Neutrophil (primary cell): ENCODE results near the gene BDKRB1.
"Not testable (repeated sequence)": the region's sequence is repeated elsewhere in the genome, so short reads cannot be mapped to it uniquely, and the experiment has no call there.

Experiments
- H3K27ac ChIP-seq: fragments of 200-600 bp; sonication (generic); 2 replicates; pipeline ENCODE4 v1.5.1; 2016; ENCODE audit warnings: mild to moderate bottlenecking, moderate library complexity
- H3K27me3 ChIP-seq: fragments of 200-600 bp; sonication (generic); 2 replicates; pipeline ENCODE4 v1.6.0; 2016; ENCODE audit warnings: mild to moderate bottlenecking
- H3K36me3 ChIP-seq: fragments of 200-600 bp; sonication (generic); 2 replicates; pipeline ENCODE4 v1.5.1; 2017
- H3K4me1 ChIP-seq, 2 experiments: fragments of 200-600 bp in 1 of 2; sonication (generic) in 1 of 2; 1 replicate in 1 of 2; 2 replicates in 1 of 2; pipeline versions ENCODE4 v1.5.1 to v1.6.1; 2013 to 2016; ENCODE audit warnings: low read depth in 1 of 2, low read length in 1 of 2, mild to moderate bottlenecking in 1 of 2, moderate library complexity in 1 of 2; ENCODE audit not compliant: control insufficient read depth in 1 of 2, insufficient read depth in 1 of 2
- H3K4me3 ChIP-seq, 2 experiments: fragments of 200-600 bp in 1 of 2; sonication (generic) in 1 of 2; 1 replicate in 1 of 2; 2 replicates in 1 of 2; pipeline ENCODE4 v1.5.1; 2013 to 2016; ENCODE audit warnings: low read depth in 1 of 2, low read length in 1 of 2, mild to moderate bottlenecking in 1 of 2, moderate library complexity in 1 of 2
- H3K9me3 ChIP-seq: fragments of 200-600 bp; sonication (generic); 2 replicates; pipeline ENCODE4 v1.5.1; 2016
- TF ChIP-seq, protein P1 (sequence below): fragments of 200-600 bp; sonication (generic); IDR thresholded peaks from 2 replicates; pipeline ENCODE4 v1.5.1; 2016; ENCODE audit warnings: antibody characterized with exemption

BDKRB1 gene

DNA sequence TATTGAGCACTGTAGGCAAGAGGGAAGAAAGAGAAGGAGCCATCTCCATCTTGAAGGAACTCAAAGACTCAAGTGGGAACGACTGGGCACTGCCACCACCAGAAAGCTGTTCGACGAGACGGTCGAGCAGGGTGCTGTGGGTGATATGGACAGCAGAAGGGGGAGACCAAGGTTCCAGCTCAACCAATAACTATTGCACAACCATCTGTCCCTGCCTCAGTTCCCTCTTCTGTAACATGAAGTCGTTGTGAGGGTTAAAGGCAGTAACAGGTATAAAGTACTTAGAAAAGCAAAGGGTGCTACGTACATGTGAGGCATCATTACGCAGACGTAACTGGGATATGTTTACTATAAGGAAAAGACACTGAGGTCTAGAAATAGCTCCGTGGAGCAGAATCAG lies 13.9 kb upstream of the BDKRB1 start:
- H3K27ac ChIP-seq: no peak overlapping the region
- TF ChIP-seq, protein P1, sequence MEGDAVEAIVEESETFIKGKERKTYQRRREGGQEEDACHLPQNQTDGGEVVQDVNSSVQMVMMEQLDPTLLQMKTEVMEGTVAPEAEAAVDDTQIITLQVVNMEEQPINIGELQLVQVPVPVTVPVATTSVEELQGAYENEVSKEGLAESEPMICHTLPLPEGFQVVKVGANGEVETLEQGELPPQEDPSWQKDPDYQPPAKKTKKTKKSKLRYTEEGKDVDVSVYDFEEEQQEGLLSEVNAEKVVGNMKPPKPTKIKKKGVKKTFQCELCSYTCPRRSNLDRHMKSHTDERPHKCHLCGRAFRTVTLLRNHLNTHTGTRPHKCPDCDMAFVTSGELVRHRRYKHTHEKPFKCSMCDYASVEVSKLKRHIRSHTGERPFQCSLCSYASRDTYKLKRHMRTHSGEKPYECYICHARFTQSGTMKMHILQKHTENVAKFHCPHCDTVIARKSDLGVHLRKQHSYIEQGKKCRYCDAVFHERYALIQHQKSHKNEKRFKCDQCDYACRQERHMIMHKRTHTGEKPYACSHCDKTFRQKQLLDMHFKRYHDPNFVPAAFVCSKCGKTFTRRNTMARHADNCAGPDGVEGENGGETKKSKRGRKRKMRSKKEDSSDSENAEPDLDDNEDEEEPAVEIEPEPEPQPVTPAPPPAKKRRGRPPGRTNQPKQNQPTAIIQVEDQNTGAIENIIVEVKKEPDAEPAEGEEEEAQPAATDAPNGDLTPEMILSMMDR: no peak
- H3K36me3 ChIP-seq: no peaks in the 10 kb centered on the region
- no peaks in the 10 kb centered on the region for H3K9me3 ChIP-seq
- no peaks in the 10 kb centered on the region for H3K4me1 ChIP-seq
- H3K4me3 ChIP-seq: no peak overlapping the region
- H3K27me3 ChIP-seq: peaks cover 12% of the 10 kb centered on the region

DNA sequence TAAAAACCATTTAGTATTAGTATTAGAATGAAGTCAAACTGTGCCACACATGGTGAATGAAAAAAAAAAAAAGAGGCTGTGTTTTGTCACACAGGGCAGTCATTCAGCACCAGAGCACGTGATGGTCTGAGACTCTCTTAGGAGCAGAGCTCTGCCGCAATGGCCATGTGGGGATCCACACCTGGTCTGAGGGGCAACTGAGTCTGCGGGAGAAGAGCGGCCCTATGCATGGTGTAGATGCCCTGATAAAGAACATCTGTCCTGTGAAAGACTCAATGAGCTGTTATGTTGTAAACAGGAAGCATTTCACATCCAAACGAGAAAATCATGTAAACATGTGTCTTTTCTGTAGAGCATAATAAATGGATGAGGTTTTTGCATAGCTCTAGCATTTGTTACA lies 12.2 kb upstream of the BDKRB1 start:
- H3K27ac ChIP-seq: no peak overlapping the region
- no peaks in the 10 kb centered on the region for H3K36me3 ChIP-seq
- TF ChIP-seq, protein P1: no peak
- H3K27me3 ChIP-seq: peaks cover 6% of the 10 kb centered on the region
- H3K4me1 ChIP-seq: peaks cover 0 to 2% of the 10 kb centered on the region in 2 experiments
- no peaks in the 10 kb centered on the region for H3K9me3 ChIP-seq
- no peak overlapping the region for H3K4me3 ChIP-seq

DNA sequence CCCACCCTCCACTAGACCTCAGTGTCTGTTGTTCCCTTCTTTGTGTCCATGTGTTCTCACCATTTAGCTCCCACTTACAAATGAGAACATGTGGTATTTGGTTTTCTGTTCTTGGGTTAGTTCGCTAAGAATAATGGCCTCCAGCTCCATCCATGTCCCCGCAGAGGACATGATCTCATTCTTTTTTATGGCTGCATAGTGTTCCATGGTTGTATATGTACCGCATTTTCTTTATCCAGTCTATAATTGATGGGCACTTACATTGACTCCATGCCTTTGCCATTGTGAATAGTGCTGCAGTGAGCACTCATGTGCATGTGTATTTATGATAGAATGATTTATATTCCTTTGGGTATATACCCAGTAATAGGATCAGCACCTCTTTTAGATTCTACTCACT lies 10.9 kb upstream of the BDKRB1 start:
- H3K4me3 ChIP-seq, H3K4me1 ChIP-seq, H3K27ac ChIP-seq: not testable (repeated sequence)

DNA sequence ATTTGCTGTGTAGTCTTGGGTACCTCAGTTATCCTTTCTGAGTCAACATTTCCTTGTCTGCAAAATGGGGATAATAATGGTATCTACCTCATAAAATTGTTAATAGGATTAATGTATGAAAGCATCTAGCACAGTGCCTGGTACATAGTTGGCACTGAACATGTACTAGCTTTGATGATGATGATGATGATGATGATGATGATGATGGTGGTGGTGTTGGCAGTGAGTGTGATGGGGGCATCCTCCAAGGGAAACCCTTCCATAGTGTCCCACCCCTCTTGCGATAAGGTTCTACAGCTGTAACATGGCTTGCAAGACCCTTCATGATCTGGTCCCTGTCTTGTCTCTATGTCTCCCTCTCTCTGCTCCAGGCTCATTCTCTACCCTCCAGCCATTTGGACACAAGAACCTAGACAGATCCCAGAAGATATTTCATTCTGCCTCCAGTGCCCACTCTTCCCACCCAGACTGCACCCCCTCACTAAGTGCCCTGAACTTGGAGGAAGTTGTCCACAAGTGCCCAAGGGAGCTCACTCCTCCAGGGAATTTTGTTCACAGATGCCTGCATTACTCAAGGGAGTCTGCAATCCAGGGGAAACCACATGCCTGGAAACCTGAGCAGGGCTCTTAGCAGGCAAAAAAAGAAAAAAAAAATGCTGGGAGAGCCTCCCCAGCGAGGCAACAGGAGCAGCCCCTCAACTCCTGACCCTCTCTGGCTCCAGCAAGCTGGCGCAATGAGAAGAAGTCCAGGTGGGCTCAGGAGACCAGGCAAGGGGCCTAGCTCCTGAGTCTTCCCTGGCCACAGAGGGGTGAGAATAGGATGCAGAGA lies 10.1 kb upstream of the BDKRB1 start:
- TF ChIP-seq, protein P1: no peak
- H3K27ac ChIP-seq: no peak overlapping the region

More for the DNA sequence above, 10.9 kb upstream of the BDKRB1 start:
- not testable (repeated sequence) for H3K36me3 ChIP-seq, H3K9me3 ChIP-seq, H3K27me3 ChIP-seq

DNA sequence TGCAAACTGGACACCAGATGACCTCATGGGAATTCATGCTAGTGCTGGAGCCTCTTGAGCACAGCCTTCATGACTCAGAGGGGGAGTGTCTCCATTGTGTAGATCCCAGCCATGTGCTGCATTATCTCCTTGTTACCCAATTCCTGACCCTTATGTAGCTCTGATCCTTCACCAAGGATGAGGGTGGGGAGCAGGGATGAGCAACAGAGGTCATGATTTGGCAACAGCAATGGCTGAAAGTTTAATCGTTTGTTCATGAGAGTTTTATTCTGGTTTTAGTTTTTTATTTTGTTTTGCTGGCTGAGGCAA lies 9.5 kb upstream of the BDKRB1 start:
- no peak overlapping the region for H3K27ac ChIP-seq
- H3K27me3 ChIP-seq: no peaks in the 10 kb centered on the region
- no peak overlapping the region for H3K4me3 ChIP-seq
- TF ChIP-seq, protein P1: no peak
- H3K36me3 ChIP-seq: no peaks in the 10 kb centered on the region
- no peaks in the 10 kb centered on the region for H3K9me3 ChIP-seq
- H3K4me1 ChIP-seq: peaks cover 0 to 8% of the 10 kb centered on the region in 2 experiments

More for the DNA sequence above, 10.1 kb upstream of the BDKRB1 start:
- Histone ChIP-seq H3K4me3 (no peak overlapping the region), H3K9me3 (no peaks in the 10 kb centered on the region), H3K27me3 (no peaks in the 10 kb centered on the region), H3K36me3 (no peaks in the 10 kb centered on the region), H3K4me1 (peaks cover 0 to 8% of the 10 kb centered on the region in 2 experiments)

DNA sequence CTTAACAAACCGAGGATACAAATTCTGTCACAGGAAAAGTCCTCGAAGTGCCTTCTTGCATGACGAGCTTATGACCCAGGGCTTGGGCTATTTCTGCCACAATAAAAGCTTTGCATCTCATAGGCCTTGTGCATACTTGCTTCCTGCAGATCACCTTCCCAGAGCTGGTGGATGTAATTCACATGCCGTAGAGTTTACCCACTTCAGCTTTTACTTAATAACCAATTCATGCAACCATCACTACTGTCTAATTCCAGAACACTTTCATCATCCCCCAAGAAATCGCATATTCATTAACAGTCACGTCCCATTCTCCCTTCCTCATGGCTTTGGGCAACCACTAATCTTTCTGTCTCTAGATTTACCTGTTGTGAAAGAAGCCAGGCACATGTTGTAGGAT lies 9.0 kb upstream of the BDKRB1 start:
- TF ChIP-seq, protein P1: no peak
- Histone ChIP-seq H3K27me3 (no peaks in the 10 kb centered on the region), H3K27ac (no peak overlapping the region), H3K36me3 (no peaks in the 10 kb centered on the region), H3K4me3 (no peak overlapping the region), H3K9me3 (no peaks in the 10 kb centered on the region), H3K4me1 (peaks cover 0 to 8% of the 10 kb centered on the region in 2 experiments)
